GM19099 (cell line): ENCODE results near the gene HOATZ.

ENCODE experiments used
- POLR2A ChIP-seq: IDR thresholded peaks from 3 replicates; pipeline ENCODE4 v1.6.1; 2011; ENCODE audit warnings: low read depth; ENCODE audit not compliant: insufficient read length; ENCODE audit errors: extremely low read depth

The HOATZ gene

DNA sequence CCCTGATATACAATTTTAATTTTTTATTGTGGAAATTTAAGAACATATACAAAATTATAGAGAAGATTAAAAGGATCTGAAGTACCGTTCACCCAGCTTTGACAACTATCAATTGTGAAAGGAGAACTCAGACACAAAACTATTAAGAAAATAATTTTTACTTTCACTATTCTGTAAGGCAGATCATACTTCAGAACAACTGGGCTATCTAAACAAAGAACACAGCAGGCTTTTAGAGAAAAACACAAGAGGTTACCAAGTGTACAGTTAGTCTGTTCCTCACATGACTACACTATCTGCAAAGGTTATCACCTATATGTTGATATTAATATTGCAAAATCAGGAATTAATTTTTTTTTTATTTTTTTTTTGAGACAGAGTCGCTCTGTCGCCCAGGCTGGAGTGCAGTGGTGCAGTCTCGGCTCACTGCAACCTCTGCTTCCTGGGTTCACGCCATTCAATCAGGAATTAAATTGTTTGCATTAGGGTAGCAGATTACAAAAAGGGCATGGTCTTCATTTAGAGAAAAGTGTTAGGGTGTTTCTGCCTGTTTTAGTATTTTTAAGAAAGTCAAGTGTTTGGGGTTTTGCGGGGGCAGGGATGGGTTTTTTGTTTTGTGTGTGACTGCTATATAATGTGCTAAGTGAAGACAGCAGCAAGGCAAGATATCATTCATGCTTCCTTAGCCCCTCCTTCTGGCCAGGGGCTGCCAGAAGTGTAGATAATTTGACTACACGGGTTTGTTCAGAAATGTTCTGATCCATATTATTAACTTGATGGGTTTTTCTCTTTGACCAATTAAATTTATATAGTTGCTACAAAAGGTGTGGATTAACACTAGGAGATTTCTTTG is 60.0 kb downstream of the HOATZ start:
- TF ChIP-seq POLR2A, result no peak

DNA sequence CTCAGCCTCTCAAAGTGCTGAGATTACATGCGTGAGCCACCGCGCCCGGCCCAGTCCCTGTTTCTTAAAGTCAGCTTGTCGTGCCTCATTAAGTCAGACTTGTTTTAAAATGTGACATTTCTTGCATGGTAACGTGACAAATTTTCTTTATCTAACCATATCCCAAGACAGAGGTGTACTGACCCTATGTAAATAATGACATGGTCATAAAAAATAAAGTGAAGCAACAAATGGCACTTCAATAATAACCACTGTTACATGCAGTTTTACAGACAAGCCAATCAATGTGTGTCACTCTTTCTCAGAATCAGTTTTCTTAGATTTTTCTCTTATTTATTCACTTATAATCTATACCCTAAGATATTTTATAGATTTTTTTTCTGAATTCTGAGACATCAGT is 61.2 kb downstream of the HOATZ start:
- no peak for TF ChIP-seq POLR2A

DNA sequence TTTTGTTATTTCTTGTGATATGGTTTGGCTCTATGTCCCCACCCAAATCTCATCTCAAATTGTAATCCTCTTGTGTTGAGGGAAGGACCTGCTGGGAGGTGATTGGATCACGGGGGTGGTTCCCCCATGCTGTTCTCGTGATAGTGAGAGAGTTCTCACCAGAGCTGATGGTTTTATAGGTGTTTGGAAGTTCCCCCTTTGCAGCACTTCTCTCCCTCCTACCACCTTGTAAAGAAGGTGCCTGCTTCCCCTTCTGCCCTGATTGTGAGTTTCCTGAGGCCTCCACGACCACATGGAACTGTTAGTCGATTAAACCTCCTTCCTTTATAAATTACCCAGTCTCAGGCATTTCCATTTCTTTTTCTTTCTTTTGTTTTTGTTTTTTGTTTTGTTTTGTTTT is 63.2 kb downstream of the HOATZ start:
- TF ChIP-seq POLR2A, result no peak

- TF ChIP-seq POLR2A, result no peak
Observed at GRCh38 chr11:111581341-111581740, 66.8 kb downstream of the HOATZ start.

DNA sequence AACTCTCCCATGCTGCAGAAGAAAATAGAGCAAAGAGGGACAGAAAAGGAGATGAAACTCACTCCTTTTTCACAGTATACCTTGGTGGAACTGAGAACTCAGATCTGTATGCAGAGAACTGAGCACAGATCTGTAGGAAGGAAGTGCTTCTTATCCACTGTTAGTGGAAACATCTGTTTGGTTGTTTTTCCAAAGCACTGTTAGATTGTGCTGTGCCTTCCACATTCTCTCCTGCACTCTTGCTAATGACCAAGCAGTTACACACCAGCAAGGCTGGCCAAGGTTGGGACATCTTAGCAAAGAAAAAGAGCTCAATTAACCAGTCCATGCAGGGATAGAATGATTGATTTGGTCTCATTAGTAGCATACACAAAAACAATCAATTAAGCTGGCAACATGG is 67.6 kb downstream of the HOATZ start:
- no peak for TF ChIP-seq POLR2A

DNA sequence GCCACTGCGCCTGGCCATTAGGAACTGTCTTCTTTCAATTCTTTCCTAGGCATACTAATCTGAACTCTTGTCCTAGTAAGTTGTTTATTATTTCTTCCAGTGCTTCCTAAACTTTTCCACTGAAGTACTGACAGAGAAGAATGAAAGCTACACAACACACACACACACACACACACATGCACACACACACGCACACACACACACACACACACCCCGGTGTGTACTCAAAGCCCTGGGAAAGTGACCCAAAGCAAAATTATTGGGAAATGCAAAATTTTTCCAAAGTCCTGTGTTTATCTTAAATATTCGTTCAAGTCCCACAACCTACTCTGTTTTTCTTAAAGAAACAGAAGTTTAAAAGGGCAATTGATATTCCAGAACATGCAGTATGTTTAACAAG is 68.3 kb downstream of the HOATZ start:
- TF ChIP-seq POLR2A, result no peak

DNA sequence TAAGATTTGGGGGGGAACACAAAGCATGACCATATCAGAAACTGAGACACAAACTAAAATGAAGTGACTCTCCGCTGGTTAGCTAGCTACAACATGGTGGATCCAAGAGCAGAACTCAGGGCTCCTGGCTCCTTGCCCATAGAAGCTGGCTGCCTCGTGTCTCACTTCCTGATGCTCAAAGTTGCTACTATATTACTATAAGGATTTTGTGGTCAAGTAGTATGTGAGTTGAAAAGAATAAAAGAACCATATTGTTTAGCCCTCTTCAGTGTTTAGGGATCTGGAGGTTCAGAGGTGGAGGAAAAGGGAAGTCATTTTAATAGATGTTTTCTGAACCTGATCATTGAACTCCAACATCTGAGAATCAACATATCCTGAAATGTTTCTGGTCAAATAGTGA is 70.8 kb downstream of the HOATZ start:
- no peak for TF ChIP-seq POLR2A

DNA sequence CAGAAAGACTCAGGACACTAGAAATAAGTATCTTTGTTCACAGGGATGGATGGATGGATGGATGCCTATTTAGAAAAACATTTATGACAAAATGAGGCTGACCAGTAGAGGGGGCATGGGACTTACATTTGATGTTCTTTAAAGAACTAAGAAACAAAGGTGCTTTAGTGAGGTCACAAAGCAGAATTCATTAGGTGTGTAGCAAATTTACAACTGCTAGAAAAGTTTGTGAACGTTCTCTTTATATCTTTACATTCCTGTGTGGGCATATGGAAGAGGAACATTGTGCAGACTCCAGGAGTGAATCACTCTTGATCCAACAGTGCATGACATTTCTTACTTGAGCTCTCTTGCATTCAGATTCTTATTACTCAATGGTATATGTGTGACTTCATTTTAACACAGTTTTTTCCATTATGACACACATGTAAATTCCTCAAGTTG is 71.8 kb downstream of the HOATZ start:
- no peak for TF ChIP-seq POLR2A
